SW480 (cell line): ENCODE measurements around the gene DGKA.
"Not testable (repeated sequence)": the region's sequence is repeated elsewhere in the genome, so short reads cannot be mapped to it uniquely, and the experiment has no call there.

ENCODE experiments used
- DNase-seq: peaks from one replicate; pipeline ENCODE4 v3.0.0-alpha.2; 2016; ENCODE audit warnings: low spot score

Gene DGKA

DNA sequence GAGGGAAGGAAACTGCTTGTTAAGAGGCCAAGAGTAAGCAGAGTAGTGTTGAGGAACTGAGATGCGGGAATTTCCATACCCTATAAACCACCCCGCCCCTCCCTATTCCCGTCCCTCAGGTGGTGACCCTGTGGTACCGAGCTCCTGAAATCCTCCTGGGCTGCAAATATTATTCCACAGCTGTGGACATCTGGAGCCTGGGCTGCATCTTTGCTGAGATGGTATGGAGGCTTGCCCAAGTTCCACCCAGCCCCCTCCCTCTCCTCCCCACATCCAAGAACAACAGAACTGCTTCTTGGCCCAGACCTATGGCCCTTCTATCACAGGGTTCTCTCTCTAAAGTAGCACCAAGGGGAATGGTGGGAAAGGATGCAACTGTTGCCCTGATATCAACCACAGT is 38.4 kb downstream of the DGKA start:
- DNase-seq: no peak

DNA sequence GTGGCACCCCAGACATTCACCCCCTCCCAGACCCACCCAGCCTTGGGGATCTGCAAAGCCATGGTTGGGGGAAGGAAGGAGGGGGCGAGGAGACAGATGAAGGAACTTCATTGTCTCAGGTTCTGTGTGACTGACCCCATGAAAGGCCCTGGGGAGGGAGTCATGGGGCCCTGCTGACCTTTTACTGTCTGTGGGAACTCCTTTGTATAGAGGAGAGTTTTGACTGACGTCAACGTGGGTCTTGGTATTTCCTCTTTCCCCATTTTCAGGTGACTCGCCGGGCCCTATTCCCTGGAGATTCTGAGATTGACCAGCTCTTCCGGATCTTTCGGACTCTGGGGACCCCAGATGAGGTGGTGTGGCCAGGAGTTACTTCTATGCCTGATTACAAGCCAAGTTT is 39.8 kb downstream of the DGKA start:
- DNase-seq: no peak

DNA sequence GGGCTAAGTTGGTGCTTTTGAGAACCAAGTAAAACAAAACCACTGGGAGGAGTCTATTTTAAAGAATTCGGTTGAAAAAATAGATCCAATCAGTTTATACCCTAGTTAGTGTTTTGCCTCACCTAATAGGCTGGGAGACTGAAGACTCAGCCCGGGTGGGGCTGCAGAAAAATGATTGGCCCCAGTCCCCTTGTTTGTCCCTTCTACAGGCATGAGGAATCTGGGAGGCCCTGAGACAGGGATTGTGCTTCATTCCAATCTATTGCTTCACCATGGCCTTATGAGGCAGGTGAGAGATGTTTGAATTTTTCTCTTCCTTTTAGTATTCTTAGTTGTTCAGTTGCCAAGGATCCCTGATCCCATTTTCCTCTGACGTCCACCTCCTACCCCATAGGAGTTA is 41.1 kb downstream of the DGKA start:
- peak; percentile 33 for DNase-seq

DNA sequence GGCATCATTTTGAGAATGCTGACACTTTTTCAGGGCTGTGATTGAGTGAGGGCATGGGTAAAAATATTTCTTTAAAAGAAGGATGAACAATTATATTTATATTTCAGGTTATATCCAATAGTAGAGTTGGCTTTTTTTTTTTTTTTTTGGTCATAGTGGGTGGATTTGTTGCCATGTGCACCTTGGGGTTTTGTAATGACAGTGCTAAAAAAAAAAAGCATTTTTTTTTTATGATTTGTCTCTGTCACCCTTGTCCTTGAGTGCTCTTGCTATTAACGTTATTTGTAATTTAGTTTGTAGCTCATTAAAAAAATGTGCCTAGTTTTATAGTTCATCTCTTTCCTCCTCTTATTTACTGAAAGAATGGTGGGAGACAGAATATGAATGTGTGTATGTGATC is 41.5 kb downstream of the DGKA start:
- no peak for DNase-seq

DNA sequence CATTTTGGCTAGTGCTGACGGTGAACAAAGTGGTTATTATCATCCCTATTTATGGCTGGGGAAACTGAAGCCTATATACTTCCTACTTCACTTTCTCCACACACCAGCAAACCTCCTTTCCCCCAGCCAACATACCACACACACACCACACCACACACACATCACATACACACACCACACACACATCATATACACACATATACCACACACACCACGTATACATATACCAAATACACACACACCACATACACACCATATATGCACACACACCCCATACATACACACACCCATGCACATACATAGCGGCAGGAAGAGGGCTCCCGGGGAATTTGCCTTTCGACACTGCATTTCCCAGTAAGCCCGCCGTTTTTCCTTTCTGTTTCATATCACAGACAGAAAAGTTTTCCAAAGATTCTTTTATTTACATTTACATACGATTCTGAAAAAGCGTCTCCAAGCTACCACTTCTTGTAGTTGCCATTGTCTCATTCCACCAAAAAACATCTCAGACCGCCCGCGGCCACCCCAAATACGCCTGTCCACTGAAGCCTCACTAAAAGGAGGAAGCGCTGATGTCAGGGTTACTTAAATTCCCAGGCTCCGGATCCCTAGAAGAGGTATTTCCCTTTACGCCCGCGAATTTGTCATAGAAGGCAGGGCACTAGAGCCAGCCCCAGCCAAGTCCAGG is 42.1 kb downstream of the DGKA start:
- DNase-seq: peak; percentile 54

DNA sequence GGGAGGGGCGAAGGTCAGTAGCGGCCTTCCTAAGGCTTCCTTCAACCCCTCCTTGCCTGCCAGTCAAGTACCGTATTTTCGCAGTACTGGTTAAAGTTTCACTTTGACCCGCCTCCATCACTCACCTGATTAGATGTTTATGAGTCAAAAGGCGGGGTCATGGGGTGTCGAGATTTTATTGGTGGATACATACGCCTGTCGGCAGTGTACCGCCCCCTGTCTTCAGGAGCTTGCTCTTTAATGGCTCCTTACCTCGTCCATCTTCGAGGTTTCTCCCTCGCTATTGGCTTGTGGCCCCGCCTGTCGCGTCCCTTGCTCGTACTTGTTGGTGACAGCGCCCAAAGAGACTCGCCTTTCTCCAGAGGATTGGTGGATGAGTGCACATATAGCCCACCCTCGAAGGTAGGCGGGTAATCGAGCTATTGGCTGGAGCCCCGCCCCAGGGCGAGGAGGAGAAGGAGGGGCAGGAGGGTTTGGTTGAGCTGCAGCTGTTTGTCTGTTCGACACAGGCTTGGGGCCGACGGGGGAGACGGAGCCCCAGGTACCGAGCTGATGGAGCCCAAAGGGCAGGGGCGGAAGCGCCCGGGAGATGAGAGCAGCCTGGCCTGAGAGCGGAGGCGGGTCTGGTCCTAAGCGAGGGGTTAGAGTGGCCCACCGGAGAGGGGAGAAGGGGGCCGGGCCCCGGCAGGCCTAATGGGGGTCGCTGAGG is 42.8 kb downstream of the DGKA start, which contains the start of gene RAB5B:
Gene RAB5B (plus strand): TSS at position 480 of the 709 bp plus-strand sequence. CDS start 12,883 bp downstream, outside the sequence.
- peak; percentile 100 for DNase-seq

DNA sequence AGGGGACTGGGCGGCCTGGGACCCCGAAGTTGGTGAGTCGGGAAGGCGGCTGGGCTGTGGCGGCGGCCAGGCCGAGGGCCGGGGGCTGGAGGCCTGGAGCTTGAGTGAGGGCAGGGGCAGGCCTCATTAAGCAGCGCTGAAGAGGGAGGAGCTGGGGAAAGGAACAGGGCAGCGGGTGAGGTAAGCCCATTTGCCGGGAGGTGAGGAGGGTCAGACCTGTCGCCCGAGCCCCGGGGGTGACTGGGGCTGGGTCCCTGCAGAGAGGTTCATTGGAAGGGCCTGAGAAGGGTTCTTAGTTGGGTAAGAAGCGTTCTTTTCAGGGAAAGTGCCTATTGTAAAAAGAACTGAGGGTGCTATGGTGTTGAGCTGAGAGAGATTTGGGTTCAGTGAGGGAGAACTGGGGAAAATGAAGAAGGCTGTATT is 43.4 kb downstream of the DGKA start:
- DNase-seq: peak; percentile 48

DNA sequence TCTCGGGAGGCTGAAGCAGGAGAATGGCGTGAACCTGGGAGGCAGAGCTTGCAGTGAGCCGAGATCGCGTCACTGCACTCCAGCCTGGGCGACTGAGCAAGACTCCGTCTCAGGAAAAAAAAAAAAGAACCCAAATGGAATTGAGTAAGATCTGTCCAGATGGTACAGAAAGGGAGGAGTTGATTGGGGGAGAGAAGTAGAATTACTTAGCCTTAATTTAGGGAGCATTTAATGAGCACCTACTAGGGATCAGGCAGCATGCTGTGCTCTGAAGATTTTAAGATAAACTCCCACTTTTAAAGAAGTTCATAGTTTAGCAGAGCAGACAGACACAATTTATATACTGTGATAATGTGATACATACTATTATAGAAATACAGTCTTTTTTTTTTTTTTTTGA is 47.4 kb downstream of the DGKA start:
- no peak for DNase-seq

DNA sequence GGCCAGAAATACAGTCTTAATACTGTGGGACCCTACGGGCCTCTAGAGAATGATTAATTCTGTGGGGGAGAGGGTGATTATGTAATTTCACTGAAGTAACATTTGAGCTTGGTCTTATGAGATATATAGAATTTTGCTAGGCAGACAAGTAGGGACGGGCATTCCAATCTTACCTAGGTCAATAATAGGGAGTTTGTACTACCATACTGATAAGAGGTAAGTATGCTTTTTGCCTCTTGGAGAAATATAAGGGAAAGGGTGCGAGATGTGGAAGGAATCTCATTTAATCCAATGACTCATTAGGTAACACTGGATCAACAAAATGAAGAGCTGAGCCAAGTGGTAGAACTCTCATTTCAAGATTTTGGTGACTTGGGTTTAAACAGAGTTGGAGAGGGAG is 48.1 kb downstream of the DGKA start:
- DNase-seq: no peak

DNA sequence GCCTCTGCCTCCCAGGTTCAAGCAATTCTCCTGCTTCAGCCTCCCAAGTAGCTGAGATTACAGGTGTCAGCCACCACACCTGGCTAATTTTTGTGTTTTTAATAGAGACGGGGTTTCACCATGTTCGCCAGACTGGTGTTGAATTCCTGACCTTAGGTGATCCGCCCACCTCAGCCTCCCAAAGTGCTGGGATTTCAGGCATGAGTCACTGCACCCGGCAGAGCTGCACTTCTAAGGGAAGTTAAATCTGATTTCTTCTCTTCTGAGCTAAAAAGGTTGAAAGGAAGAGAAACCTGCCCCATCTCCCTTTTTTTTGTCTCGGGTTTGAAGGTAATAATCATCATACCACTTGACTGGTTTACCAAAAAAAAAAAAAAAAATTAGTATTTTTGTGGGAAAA is 50.9 kb downstream of the DGKA start:
- not testable (repeated sequence) for DNase-seq

DNA sequence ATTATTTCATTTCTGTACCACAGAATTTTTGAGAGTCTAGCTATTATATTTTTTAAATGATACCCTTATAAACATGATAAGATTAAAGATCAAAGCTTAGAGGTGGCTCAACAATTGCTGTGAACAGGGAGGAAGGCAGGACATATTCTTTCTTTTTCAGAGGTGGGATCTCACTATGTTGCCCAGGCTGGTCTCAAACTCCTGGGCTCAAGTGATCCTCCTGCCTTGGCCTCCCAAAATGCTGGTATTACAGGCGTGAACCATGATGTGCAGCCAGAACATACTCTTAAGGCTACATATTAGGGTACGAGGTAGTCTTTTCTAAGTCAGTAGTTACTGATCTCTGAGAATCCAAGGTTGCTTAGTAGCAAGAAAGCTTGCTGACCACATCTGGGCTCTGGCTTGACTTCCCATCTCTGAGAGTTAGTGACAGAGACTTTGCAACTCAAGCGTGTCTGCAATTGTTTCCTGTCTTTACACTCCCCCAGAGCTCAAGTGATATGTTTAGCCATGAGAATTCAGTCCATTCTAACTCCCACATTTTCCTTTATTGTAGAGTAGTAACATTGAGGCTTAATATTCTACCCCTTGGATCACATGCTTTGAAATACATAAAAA is 51.5 kb downstream of the DGKA start:
- DNase-seq: no peak

DNA sequence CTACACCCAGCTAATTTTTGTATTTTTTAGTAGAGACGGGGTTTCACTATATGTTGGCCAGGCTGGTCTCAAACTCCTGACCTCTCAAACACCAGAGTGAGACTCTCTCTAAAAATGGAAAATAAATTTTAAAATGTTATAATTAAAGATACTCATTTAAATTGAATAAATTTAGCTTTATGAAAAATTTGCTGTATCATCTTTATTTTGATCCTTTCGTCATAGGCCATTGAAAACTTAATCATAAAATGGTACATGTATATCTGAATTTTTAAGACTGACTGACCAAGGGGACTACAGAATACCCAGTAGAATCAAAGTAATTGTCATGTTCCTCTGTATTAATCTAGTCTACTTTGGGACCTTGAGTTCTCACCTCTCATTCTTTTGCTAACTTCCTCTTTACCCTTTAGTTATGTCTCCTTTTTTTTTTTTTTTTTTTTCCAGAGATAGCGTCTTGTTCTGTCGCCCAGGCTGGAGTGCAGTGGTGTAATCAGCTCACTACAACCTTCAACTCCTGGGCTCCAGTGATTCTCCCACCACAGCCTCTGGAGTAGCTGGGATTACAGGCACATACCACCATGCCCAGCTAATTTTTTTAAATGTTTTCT is 52.4 kb downstream of the DGKA start:
- DNase-seq: no peak

DNA sequence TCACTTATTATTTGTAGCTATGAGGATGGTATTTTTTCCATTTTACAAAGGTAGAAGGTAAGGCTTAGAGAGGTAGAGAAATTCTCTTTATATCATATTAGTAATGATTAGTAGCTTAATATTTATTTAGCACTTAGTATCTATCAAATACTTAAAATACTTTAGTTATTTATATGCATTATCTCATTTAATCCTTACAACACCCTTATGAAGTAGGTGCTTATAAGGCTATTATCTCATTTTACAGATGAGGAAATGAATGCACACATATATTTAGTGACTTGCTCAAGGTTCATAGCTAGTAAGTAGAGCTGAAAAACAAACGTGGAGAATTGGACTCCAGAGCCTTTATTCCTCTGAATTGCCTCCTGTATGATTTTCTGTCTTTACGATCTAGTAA is 53.9 kb downstream of the DGKA start:
- no peak for DNase-seq

DNA sequence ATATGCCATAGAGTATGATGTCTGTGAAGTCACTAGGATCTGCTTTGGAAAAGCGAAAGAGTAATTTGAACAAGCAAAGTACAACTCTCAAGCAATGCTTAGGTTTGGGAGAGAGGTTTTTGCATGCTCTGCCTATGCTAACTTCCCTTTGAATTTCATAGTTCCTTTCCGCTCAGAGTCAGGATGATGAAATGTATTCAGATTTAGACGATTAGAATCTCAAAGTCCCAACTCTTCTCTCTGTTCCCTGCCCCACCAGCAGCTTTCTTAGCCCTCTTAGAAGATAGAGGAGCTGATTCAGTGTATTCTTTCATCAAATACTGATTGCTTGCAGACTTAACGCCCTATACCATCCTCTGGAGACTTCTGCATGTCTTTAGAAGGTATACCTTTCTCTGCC is 54.4 kb downstream of the DGKA start:
- no peak for DNase-seq

DNA sequence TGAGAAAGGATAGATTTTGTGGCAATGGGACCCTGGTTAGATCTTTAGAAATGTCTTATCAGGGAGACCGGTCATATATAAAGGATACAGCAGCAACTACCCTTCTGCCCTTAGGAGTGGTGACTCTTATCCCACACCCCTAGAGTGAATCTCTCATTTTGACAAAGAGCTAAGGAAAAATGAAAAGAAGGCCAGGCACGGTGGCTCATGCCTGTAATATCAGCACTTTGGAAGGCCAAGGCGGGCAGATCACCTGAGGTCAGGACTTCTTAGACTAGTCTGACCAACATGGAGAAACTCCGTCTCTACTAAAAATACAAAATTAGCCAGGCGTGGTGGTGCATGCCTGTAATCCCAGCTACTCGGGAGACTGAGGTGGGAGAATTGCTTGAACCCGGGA is 55.0 kb downstream of the DGKA start:
- DNase-seq: not testable (repeated sequence)

DNA sequence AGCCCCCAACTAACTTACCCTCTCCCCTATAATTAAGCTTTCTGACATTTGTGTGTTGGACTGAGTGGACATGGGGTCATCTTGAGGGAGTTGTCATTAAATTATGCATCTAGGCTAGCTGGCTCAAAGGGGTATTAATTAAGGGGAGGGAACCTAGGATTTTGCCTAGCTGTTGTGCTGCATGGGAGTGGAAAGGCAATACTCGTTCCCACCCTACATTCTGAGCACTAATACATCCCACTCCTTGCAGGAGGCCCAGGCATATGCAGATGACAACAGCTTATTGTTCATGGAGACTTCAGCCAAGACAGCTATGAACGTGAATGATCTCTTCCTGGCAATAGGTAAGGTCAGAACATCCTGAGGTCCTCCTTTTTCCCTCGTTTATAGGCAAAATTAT is 60.1 kb downstream of the DGKA start:
- DNase-seq: no peak

DNA sequence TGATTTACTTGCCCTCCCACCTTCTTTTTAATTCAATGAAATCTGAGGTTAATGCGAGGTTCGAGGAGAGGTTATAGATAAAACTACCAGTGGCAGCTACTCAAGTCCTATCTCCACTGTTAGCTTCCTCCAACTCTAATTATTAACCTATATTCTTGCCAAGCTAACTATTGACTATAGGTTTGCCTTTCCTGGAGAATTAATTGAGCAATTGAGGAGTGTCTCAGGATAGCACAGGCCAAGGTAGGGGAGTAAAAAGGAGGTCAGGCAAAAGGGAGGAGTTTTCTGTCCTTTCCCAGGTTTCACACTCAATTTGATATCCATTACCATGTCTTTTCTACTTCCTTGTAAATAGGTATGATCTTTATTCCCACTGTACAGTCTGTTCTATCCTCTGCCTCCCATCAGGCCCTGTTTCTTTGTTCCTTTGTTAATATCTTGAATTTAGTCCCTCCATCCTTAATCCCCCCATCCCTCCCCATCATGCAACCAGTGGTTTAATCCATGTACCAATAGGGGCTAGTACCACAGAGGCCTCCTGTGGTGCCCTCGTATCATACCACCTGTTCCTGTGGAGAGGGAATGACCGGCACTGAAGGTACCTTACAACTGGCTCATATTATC is 62.4 kb downstream of the DGKA start:
- no peak for DNase-seq

DNA sequence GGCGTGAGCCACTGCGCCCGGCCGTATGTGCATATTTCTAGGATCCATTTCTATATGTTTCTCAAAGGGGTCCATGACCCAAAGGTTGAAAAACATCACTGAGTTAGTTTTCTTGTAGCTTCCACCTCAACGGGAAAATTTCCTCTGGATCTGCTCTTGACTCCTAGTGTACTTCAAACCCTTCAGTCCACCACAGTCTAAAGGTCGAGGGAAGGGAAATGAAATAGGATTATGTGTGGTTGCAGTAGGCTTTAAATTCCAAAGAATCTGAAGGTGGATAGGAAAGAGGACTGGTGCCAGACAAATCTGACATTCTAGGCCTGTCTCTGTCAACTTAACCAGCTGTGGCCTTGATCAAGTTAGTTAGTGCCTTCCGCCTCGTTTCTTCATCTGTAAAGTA is 64.4 kb downstream of the DGKA start:
- DNase-seq: no peak

DNA sequence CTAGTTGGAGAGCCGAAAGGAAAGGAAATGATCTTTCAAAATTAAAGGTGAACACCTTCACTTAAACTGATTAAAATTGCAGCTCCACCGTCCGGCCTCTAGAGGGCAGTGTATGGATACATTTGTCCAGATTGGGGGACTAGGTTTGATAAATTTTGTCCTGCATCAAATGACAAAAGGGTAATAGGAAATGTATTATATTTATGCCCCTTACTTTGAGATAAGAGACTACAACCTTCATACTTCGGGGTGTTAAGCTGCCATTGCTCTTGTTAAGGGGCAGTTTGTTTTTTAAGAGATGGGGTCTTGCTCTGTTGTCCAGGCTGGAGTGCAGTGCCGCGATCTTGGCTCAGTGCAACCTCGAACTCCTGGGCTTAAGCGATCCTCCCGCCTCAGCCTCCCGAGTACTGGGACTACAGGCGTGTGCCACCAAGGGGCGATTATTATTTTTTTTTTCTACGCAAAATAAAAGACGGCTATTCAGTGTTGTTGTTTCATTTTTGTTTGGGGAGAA is 65.3 kb downstream of the DGKA start:
- peak; percentile 67 for DNase-seq

DNA sequence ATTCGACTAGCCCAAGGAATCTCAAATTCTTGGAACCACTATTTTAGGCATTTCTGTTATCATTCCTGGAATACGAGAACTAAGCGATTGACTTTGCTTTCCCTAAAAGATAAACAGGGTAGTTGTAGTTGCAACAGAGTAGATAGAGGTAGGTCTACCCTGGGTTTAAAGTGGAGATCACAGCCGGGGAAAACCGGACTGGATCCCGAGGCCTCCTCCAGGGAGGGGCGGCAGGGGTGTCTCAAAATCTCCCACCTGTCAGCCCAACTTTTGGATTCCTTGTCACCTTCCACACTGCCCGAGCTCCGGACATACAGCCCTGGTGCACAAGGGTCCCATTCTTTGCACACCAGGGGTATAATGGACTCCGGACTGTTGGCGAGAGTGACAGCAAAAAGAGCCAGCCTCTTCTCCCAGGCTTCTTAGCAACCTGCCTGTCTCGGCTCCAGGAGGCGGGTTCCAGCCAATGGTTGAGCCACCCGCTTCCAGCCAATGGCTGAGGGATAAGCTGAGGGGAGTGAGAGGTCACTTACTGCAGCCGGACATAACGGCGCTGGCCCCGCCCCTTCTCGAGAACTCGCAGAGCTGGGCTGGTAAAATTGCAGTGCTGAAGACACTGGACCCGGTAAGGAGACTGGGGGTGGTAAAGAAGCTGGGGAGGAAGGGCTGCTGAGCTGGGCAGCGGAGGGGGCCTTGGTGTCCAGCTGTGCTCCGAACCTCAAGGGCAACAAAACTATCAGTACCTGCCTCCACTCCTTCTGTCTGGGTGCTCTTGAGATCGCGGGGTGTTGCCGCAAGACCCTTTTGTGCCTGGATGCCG is 66.0 kb downstream of the DGKA start, which contains the start of gene SUOX:
Gene SUOX (plus strand): TSS at position 562 of the 820 bp plus-strand sequence. CDS start 4,946 bp downstream, outside the sequence.
- DNase-seq: peak; percentile 96

DNA sequence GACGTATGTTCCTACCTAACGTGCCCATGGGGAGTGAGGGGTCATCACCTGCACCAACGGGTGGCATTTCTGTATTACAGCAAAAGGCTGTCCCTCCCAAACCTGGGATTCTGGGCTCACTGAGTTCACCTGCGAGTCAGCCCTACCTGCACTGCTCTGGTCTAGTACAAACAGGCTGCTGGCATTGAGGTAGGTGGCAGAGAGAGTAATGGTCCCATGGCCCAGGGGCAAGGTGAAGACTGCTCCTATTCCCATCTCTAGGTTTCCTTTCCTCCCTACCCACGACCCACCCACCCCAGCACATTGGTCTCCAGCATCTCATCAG is 66.5 kb downstream of the DGKA start:
- no peak for DNase-seq
